Measurements from ENCODE around the gene SKAP1.

- no peak for TF ChIP-seq POLR2A (IDR thresholded peaks at IDR 0.05)
- TF ChIP-seq, protein P1, sequence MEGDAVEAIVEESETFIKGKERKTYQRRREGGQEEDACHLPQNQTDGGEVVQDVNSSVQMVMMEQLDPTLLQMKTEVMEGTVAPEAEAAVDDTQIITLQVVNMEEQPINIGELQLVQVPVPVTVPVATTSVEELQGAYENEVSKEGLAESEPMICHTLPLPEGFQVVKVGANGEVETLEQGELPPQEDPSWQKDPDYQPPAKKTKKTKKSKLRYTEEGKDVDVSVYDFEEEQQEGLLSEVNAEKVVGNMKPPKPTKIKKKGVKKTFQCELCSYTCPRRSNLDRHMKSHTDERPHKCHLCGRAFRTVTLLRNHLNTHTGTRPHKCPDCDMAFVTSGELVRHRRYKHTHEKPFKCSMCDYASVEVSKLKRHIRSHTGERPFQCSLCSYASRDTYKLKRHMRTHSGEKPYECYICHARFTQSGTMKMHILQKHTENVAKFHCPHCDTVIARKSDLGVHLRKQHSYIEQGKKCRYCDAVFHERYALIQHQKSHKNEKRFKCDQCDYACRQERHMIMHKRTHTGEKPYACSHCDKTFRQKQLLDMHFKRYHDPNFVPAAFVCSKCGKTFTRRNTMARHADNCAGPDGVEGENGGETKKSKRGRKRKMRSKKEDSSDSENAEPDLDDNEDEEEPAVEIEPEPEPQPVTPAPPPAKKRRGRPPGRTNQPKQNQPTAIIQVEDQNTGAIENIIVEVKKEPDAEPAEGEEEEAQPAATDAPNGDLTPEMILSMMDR (IDR thresholded peaks at IDR 0.05 in 4 of 5, conservative IDR thresholded peaks at IDR 0.05 in 1 of 5), result no peak
Observed at GRCh38 chr17:48338720-48339119, 91.3 kb downstream of the SKAP1 start.

All from gastrocnemius medialis (tissue), 4 donors.